SK-N-MC (cell line): ENCODE results near the gene PELI1.

Experiments used
- DNase-seq: peaks from one replicate; pipeline ENCODE4 v3.0.0-alpha.2; 2011; ENCODE audit warnings: low read depth, low spot score
- H3K27ac ChIP-seq: fragments of 200-600 bp; sonication (generic); 2 replicates; pipeline ENCODE4 v1.5.1; 2016; ENCODE audit warnings: mixed run types
- H3K36me3 ChIP-seq: fragments of 200-600 bp; sonication (generic); 2 replicates; pipeline ENCODE4 v1.6.1; 2017; ENCODE audit warnings: antibody characterized with exemption, low read length, mixed read lengths; ENCODE audit not compliant: insufficient read depth
- H3K4me3 ChIP-seq: fragments of 200-600 bp; sonication (generic); 2 replicates; pipeline ENCODE4 v1.5.1; 2016
- H3K9ac ChIP-seq: fragments of 200-600 bp; sonication (generic); 2 replicates; pipeline ENCODE4 v1.8.0; 2017; ENCODE audit warnings: mixed run types, mixed read lengths; ENCODE audit not compliant: insufficient read length
- H3K9me3 ChIP-seq: fragments of 200-600 bp; sonication (generic); 2 replicates; pipeline ENCODE4 v1.6.1; 2017; ENCODE audit warnings: low read depth, mild to moderate bottlenecking, antibody characterized with exemption, low read length, moderate library complexity, mixed read lengths
- EZH2 ChIP-seq: fragments of 200-600 bp; sonication (generic); IDR thresholded peaks from one replicate; pipeline ENCODE4 v1.6.1; 2017; ENCODE audit warnings: antibody characterized with exemption
- FOXP2 ChIP-seq: optimal IDR thresholded peaks from 2 replicates; pipeline ENCODE3; 2011; ENCODE audit warnings: mild to moderate bottlenecking, moderate library complexity; ENCODE audit not compliant: insufficient read depth; ENCODE audit errors: extremely low read length, control extremely low read depth
- POLR2AphosphoS5 ChIP-seq: IDR thresholded peaks from 2 replicates; pipeline ENCODE4 v1.6.1; 2012; ENCODE audit warnings: mild to moderate bottlenecking, low read depth, low read length, borderline replicate concordance

Gene PELI1

GRCh38 chr2:64166212-64166611 lies 22.0 kb upstream of the PELI1 start:
- TF ChIP-seq FOXP2 (no peak), POLR2AphosphoS5 (no peak), EZH2 (no peak)
- no peak for DNase-seq
- Histone ChIP-seq H3K9ac (no peak overlapping the region), H3K4me3 (no peak overlapping the region), H3K27ac (no peak overlapping the region), H3K9me3 (no peaks in the 10 kb centered on the region), H3K36me3 (no peaks in the 10 kb centered on the region)

- no peak for TF ChIP-seq POLR2AphosphoS5
- no peak for TF ChIP-seq FOXP2
- no peak for TF ChIP-seq EZH2
- no peaks in the 10 kb centered on the region for H3K36me3 ChIP-seq
- no peak overlapping the region for H3K4me3 ChIP-seq
- DNase-seq = no peak
- H3K9ac ChIP-seq = no peak overlapping the region
- no peak overlapping the region for H3K27ac ChIP-seq
- H3K9me3 ChIP-seq = no peaks in the 10 kb centered on the region
Observed at GRCh38 chr2:64165706-64166105, 21.5 kb upstream of the PELI1 start.

GRCh38 chr2:64164629-64165028 lies 20.4 kb upstream of the PELI1 start:
- Histone ChIP-seq H3K4me3 (no peak overlapping the region), H3K9ac (no peak overlapping the region), H3K36me3 (no peaks in the 10 kb centered on the region), H3K9me3 (no peaks in the 10 kb centered on the region), H3K27ac (no peak overlapping the region)
- TF ChIP-seq POLR2AphosphoS5 (no peak), EZH2 (no peak), FOXP2 (no peak)
- no peak for DNase-seq

- DNase-seq = no peak
Observed at GRCh38 chr2:64162516-64162915, 18.3 kb upstream of the PELI1 start.

DNA sequence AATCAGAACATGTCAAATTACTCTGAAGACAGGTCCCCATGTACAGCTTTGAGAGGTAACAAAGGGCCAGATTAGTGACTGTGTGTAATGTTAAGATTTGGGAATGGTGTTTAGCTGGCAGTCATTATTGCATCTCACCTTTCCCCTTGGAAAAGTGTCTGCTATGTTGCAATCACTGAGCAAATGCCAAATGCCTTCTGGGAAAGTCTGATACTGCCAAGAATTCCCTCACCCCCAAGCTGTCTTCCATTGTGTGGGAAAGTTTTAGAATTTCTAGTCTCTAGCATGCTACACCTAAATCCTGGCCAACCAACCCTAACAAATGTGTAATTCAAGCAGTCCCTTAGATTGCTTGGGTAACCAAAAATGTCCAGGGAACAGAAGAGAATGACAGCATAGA lies 13.6 kb upstream of the PELI1 start:
- Histone ChIP-seq H3K36me3 (no peaks in the 10 kb centered on the region), H3K4me3 (no peak overlapping the region), H3K9me3 (no peaks in the 10 kb centered on the region), H3K9ac (no peak overlapping the region), H3K27ac (no peak overlapping the region)
- TF ChIP-seq POLR2AphosphoS5 = no peak
- no peak for TF ChIP-seq FOXP2
- no peak for TF ChIP-seq EZH2
- DNase-seq = no peak

More at GRCh38 chr2:64162516-64162915, 18.3 kb upstream of the PELI1 start:
- Histone ChIP-seq H3K27ac (no peak overlapping the region), H3K36me3 (no peaks in the 10 kb centered on the region), H3K9me3 (no peaks in the 10 kb centered on the region), H3K4me3 (no peak overlapping the region), H3K9ac (no peak overlapping the region)
- no peak for TF ChIP-seq FOXP2
- no peak for TF ChIP-seq POLR2AphosphoS5
- TF ChIP-seq EZH2 = no peak

- H3K36me3 ChIP-seq = no peaks in the 10 kb centered on the region
- TF ChIP-seq FOXP2 (no peak), EZH2 (no peak), POLR2AphosphoS5 (no peak)
- no peak overlapping the region for H3K27ac ChIP-seq
- no peak for DNase-seq
- no peak overlapping the region for H3K9ac ChIP-seq
- no peaks in the 10 kb centered on the region for H3K9me3 ChIP-seq
- H3K4me3 ChIP-seq = no peak overlapping the region
Observed at GRCh38 chr2:64153811-64154210, 9.6 kb upstream of the PELI1 start.

- DNase-seq = no peak
- Histone ChIP-seq H3K4me3 (no peak overlapping the region), H3K9ac (no peak overlapping the region), H3K9me3 (no peaks in the 10 kb centered on the region), H3K36me3 (no peaks in the 10 kb centered on the region), H3K27ac (no peak overlapping the region)
- no peak for TF ChIP-seq POLR2AphosphoS5
Observed at GRCh38 chr2:64151476-64151875, 7.3 kb upstream of the PELI1 start.

- no peak for DNase-seq
- no peaks in the 10 kb centered on the region for H3K9me3 ChIP-seq
- H3K27ac ChIP-seq = no peak overlapping the region
- no peak overlapping the region for H3K4me3 ChIP-seq
- no peak overlapping the region for H3K9ac ChIP-seq
- TF ChIP-seq POLR2AphosphoS5 = no peak
- no peak for TF ChIP-seq FOXP2
- TF ChIP-seq EZH2 = no peak
- no peaks in the 10 kb centered on the region for H3K36me3 ChIP-seq
Observed at GRCh38 chr2:64145714-64146113, 1.5 kb upstream of the PELI1 start.

DNA sequence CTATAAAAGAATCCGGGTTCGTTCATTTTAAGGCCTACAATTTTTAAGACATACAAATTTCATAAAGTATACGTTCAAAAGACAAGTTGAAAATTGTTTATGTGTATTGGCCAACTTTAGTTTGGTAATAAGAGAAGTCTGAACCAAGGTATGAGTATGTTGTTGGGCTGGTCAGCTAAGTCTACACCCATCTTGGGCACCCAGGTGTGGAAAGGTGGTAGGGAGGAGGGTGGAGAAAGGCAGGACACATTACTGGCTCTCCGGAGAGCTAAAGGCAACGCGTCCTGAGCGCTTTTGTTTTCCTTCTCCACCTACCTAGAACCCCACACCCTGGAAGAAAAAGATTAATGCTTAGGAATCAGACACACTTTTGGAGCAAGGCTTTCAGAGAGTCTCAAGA lies 899 bp upstream of the PELI1 start:
- Histone ChIP-seq H3K9ac (no peak overlapping the region), H3K4me3 (no peak overlapping the region), H3K36me3 (no peaks in the 10 kb centered on the region), H3K9me3 (no peaks in the 10 kb centered on the region), H3K27ac (no peak overlapping the region)
- no peak for DNase-seq
- TF ChIP-seq FOXP2 (no peak), POLR2AphosphoS5 (no peak), EZH2 (no peak)
